NCI-H524 treated with DMSO at 0.1 percent for 48 hours (cell line): ENCODE measurements around the gene OR5C1.
"Not testable (repeated sequence)": the region's sequence is repeated elsewhere in the genome, so short reads cannot be mapped to it uniquely, and the experiment has no call there.

Experiments used
- DNase-seq: peaks from one replicate; lab custom pipeline; 2025; lab: John Stamatoyannopoulos, UW

The OR5C1 gene

DNA sequence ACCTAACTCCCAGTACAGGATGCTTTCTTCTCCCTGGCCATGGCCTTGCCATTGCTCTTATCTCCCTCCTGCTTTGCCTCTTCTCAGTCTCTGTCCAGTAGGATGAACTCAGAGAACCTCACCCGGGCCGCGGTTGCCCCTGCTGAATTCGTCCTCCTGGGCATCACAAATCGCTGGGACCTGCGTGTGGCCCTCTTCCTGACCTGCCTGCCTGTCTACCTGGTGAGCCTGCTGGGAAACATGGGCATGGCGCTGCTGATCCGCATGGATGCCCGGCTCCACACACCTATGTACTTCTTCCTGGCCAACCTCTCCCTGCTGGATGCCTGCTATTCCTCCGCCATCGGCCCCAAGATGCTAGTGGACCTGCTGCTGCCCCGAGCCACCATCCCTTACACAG is at the start of gene OR5C1:
Gene OR5C1 (plus strand): TSS at position 103 of the 400 bp plus-strand sequence. CDS start 0 bp downstream, at position 103.
- DNase-seq: no peak

DNA sequence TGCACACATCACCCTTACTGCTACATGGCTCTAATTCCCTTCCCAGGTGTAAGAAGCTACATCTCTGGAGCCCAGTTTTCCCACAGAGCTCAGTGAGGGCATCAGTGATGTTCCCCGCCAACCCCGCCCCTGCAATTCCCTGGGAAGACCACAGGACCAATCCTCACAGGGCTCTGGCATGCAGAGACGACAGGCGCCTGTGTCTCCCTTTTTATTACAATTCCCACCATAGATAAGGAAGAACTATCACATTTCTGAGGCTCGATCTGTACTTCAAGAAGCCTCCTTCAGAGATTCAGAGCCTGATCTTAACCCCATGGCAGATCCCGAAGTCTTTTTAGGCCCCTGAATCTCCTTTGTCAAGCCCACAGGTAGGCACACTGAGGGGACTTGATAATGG is 46.7 kb upstream of the OR5C1 start, which contains the start of gene OR1L6:
Gene OR1L6 (plus strand): TSS at position 301 of the 400 bp plus-strand sequence. CDS start 7,545 bp downstream, outside the sequence.
- no peak for DNase-seq

DNA sequence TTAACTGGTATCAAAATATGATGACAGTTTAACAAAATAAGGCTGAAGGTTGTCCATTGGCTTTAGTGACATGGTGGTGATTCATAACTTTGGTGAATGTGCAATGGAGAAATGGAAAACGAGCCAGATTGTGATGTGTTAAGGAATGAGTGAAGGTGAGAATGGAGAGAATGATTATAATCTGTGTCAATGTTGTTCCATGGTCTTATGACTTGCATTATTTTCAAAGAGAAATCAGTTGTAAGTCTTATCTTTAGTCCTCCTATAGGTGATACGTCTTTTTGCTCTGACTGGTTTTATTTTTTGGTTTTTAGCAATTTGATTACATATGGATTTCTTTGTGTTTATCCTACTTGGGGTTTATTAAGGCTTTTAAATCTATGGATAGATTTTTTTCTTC is 33.9 kb upstream of the OR5C1 start:
- DNase-seq: no peak

GRCh38 chr9:122767817-122768216 is 20.9 kb upstream of the OR5C1 start:
- no peak for DNase-seq

GRCh38 chr9:122777052-122777451 is 11.7 kb upstream of the OR5C1 start:
- no peak for DNase-seq

GRCh38 chr9:122777935-122778627 is 10.7 kb upstream of the OR5C1 start:
- DNase-seq: no peak

DNA sequence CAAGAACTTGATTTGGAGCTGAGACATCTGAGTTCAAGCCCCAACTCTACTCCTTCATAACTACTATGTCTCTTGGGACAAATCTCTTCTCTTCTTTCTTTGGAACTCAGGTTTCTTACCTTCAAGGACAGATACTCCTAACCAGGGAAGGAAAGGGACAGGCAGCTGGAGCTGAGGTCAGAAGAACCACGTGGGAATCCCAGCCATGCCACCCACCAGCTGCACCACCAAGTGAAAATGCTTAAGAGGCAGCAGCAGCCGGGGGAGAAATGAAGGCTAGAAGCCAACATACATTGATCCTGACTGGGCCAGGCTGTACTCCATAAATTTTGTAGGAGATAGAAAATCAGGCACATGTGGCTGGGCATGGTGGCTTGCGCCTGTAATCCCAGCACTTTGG is 9.6 kb upstream of the OR5C1 start:
- DNase-seq: no peak

GRCh38 chr9:122780026-122780425 is 8.7 kb upstream of the OR5C1 start:
- DNase-seq: no peak

- DNase-seq: no peak
These were observed 7.1 kb upstream of the OR5C1 start for GRCh38 chr9:122781671-122782070.

GRCh38 chr9:122785269-122785668 is 3.5 kb upstream of the OR5C1 start:
- no peak for DNase-seq

DNA sequence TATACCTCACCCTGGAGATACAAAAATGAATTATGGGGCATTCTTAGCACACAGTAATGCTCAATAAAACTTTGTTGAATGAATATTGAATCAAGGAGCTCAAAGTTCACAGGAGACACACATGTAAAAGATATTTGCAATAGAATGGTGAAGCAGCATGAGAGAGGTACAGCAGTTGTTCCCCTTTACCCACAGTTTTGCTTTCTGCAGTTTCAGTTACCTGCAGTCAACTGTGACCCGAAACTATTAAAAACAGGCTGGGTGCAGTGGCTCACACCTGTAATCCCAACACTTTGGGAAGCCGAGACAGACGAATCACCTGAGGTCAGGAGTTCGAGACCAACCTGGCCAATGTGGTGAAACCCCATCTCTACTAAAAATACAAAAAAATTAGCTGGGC is 2.4 kb upstream of the OR5C1 start:
- no peak for DNase-seq

DNA sequence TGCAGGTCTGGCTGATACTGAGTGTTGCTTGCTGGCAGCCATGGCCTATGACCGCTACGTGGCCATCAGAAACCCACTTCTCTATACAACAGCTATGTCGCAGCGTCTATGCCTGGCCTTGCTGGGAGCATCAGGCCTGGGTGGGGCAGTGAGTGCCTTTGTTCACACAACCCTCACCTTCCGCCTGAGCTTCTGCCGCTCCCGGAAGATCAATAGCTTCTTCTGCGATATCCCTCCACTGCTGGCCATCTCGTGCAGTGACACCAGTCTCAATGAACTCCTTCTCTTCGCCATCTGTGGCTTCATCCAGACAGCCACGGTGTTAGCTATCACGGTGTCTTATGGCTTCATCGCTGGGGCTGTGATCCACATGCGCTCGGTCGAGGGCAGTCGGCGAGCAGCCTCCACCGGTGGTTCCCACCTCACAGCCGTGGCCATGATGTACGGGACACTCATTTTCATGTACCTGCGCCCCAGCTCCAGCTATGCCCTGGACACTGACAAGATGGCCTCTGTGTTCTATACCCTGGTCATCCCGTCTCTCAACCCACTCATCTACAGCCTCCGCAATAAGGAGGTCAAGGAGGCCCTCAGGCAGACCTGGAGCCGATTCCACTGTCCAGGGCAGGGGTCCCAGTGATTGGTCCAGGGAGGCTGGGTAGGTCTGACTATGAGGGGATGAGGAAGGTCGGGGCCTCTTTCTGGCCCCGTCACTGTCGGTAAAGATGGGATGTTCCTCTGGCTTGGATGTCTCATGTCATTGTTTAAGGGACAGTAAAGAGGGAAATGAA is 718 bp downstream of the OR5C1 start:
- DNase-seq: no peak

DNA sequence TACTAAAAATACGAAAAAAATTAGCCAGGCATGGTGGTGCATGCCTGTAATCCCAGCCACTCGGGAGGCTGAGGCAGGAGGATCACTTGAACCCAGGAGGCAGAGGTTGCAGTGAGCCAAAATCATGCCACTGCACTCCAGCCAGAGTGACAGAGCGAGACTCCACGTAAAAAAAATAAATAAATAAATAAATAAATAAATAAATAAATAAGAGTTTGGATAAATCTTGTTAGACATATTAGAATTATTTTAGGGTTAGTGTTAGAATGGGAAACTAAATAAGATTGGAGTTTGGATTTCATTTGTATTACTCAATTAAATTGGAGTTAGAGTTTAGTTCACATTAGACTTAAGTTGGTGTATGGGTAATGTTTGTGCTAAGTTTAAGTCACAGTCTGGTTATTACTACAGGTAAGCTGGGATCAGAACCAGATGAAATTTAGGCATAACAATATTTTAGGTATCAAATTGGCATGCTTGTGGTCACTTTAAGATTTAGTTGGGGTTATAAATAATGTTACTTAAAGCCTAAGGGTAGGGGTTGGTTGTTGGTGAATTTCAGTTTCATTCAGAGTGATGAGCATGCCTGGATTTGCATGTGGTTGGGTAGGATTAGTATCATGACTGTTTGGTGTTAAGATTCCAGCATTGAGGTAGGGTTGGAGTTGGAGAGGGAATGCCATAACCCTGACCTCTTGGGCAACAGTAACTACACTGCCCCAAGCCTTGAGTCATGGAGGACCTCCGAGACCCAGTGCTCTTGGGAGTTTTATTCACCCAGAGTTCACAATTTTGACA is 3.3 kb downstream of the OR5C1 start:
- DNase-seq: no peak

DNA sequence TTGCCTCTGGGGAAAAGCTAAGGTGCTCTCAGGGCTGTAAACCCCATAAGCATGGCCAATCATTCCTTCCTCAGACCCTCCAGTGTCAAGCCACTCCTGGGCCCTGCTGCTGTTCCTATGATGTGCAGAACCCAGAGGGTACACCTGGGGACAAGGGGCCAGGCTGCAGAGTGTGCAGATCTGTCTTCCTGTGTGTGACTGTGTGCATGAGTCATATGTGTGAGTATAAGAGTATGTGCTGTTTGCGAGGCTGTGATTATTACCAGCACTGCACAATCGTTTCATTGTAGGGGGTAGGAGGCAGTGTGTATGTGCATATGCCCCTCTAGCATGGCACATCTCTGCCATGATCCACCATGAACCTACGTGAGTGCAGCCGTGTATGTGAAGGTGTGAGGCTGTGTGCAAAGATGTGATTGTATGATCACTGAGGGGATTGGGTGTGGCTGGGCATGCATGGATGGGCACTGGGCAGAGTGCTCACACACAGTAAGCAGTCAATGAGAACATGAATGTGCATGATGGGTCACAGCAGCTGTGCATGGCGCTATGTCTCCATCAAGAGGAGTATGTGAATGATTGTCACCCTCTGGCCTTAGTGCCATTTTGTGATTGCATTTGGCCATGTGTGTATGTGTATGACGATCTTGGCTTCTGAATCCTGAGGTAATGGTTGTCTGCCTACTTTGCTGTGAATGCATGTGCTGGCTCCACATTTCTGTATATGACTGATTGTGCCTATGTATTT is 8.8 kb downstream of the OR5C1 start:
- DNase-seq: no peak

DNA sequence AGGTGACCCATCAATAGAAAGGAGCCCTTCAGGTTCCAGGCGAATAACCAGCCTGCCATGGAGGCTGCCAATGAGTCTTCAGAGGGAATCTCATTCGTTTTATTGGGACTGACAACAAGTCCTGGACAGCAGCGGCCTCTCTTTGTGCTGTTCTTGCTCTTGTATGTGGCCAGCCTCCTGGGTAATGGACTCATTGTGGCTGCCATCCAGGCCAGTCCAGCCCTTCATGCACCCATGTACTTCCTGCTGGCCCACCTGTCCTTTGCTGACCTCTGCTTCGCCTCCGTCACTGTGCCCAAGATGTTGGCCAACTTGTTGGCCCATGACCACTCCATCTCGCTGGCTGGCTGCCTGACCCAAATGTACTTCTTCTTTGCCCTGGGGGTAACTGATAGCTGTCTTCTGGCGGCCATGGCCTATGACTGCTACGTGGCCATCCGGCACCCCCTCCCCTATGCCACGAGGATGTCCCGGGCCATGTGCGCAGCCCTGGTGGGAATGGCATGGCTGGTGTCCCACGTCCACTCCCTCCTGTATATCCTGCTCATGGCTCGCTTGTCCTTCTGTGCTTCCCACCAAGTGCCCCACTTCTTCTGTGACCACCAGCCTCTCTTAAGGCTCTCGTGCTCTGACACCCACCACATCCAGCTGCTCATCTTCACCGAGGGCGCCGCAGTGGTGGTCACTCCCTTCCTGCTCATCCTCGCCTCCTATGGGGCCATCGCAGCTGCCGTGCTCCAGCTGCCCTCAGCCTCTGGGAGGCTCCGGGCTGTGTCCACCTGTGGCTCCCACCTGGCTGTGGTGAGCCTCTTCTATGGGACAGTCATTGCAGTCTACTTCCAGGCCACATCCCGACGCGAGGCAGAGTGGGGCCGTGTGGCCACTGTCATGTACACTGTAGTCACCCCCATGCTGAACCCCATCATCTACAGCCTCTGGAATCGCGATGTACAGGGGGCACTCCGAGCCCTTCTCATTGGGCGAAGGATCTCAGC is 11.6 kb downstream of the OR5C1 start, which contains the start of gene OR1K1:
Gene OR1K1 (plus strand): TSS at position 58 of the 995 bp plus-strand sequence. CDS start 0 bp downstream, at position 58.
- no peak for DNase-seq

- no peak for DNase-seq
These were observed 17.9 kb downstream of the OR5C1 start for GRCh38 chr9:122806661-122807060.

DNA sequence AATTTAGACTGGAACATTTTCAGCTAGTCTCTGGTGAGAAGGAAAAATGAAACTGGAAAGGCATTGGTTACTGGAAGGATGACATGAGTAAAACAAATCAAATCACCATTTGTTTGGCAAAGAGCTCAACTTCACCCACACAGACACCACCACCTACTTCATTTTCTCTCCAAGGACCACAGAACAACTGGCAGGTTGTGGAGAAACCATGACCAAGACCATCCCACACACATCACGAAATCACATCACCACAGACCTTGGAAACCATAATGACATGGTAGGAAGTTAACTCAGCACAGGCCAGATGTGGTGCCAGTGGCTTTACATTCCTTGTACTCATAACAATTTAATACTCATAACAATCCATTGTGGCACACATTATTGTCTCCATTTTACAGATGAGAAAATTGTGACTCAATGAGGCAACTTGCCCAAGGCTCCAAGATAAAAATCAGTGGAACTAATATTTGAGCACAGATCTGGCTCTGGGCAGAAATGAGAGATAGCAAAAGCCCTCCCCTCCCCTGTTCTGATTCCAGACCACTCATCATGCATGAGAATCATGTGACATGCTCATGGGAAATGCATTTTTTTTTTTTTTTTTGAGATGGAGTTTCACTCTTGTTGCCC is 18.7 kb downstream of the OR5C1 start:
- DNase-seq: no peak

DNA sequence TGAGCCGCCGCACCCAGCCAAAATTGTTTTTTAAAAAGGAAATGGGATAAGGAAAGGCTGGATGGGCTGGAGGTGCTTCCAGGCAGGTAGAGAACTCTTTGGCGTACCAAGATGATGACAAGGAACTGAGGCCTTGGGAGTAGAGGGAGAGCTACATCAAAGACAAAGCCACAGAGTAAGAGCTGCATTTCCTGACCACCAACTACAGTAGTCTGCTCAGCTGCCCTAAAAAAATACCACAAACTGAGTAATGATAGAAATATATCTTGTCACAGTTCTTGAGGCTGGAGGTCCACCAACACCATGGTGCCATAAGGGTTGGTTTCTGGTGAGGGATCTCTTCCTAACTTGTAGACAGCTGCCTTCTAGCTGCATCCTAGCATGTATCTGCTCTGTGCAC is 19.4 kb downstream of the OR5C1 start:
- no peak for DNase-seq

DNA sequence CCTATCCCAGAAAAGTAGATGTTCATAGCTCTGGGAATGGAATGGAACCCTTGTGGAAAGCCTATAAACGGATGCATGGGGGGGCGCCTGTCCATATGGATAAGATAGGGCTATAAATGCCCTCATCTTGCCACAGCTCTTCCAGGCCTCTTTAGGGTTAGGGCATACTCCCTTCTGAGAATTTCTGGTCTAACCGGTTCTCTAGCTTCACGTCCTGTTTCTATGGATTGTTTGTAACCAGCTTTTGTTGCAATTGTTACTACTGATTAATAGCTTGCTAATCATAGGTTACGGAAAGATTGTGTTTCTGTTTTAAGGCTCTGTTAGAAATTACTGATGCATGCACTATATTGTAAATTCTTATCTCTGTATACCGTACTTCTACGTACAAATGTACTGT is 20.5 kb downstream of the OR5C1 start:
- not testable (repeated sequence) for DNase-seq
